AG04450 (cell line): ENCODE measurements around the gene MEGF8. TPM values are rescaled to one million over a fixed set of nuclear protein-coding genes. Genes with fewer than 3 reads are reported as not detected.

Experiments used
- CTCF ChIA-PET: fragments of 300-600, 350-600 bp; formaldehyde crosslinking; extraction: SDS; loops from one replicate; lab custom pipeline; 2022; ENCODE audit warnings: antibody characterized with exemption, inconsistent platforms; lab: Charles Lee
- POLR2A ChIA-PET: fragments of 350-600 bp; formaldehyde crosslinking; extraction: SDS; loops from one replicate; lab custom pipeline; 2021; ENCODE audit warnings: antibody characterized with exemption, inconsistent platforms; lab: Yijun Ruan, JAX
- DNase-seq: peaks from one replicate; pipeline ENCODE4 v3.0.0-alpha.2; 2011; ENCODE audit warnings: low read depth, low spot score
- H3K27ac ChIP-seq: one replicate; pipeline ENCODE4 v1.5.1; 2012; ENCODE audit warnings: low read depth, low read length, control low read depth
- H3K27me3 ChIP-seq: one replicate; pipeline ENCODE4 v1.6.0; 2012; ENCODE audit warnings: low read length; ENCODE audit not compliant: control insufficient read depth, insufficient read depth
- H3K4me3 ChIP-seq: 2 replicates; pipeline ENCODE4 v1.5.1; 2011; ENCODE audit warnings: mild to moderate bottlenecking, low read depth, low read length, control low read depth
- H3K9me3 ChIP-seq: 2 replicates; pipeline ENCODE4 v1.5.1; 2012; ENCODE audit warnings: low read length; ENCODE audit not compliant: control insufficient read depth, insufficient read depth
- CTCF ChIP-seq: IDR thresholded peaks from 2 replicates; pipeline ENCODE4 v1.5.1; 2011; ENCODE audit warnings: low read depth, low read length, control low read depth, inconsistent platforms
- polyA plus RNA-seq: library from polyadenylated mRNA; depleted of rRNA; stranded (reverse); fragments of >200 nt; gene quantifications from 2 replicates; pipeline ENCODE4 v1.2.3, GENCODE V29; 2011

Gene MEGF8
- polyA plus RNA-seq, 1 experiment = 10.6 TPM

GRCh38 chr19:42323473-42323851 lies 2.0 kb upstream of the MEGF8 start:
- CTCF ChIA-PET = interaction anchor here (0.7 to 2.6 kb wide), 2 partner anchors 11 to 78 kb away, joined by 3 to 16 read pairs; no protein-coding TSS in a partner anchor
- no peak overlapping the region for H3K27ac ChIP-seq
- no peak overlapping the region for H3K4me3 ChIP-seq
- H3K9me3 ChIP-seq = no peaks in the 10 kb centered on the region; the same call in 1 of the 2 replicates
- DNase-seq = no peak
- no peak for TF ChIP-seq CTCF
- POLR2A ChIA-PET = no interaction called here
- H3K27me3 ChIP-seq = peaks cover 21% of the 10 kb centered on the region

GRCh38 chr19:42323852-42324654 lies 1.4 kb upstream of the MEGF8 start:
- DNase-seq = no peak
- no peak overlapping the region for H3K27ac ChIP-seq
- no peak for TF ChIP-seq CTCF
- ChIA-PET POLR2A (no interaction called here), CTCF (interaction anchor here (0.7 to 2.6 kb wide), 2 partner anchors 12 to 79 kb away, joined by 3 to 16 read pairs; no protein-coding TSS in a partner anchor)
- H3K27me3 ChIP-seq = peaks cover 21% of the 10 kb centered on the region
- no peaks in the 10 kb centered on the region; the same call in 1 of the 2 replicates for H3K9me3 ChIP-seq
- no peak overlapping the region for H3K4me3 ChIP-seq

DNA sequence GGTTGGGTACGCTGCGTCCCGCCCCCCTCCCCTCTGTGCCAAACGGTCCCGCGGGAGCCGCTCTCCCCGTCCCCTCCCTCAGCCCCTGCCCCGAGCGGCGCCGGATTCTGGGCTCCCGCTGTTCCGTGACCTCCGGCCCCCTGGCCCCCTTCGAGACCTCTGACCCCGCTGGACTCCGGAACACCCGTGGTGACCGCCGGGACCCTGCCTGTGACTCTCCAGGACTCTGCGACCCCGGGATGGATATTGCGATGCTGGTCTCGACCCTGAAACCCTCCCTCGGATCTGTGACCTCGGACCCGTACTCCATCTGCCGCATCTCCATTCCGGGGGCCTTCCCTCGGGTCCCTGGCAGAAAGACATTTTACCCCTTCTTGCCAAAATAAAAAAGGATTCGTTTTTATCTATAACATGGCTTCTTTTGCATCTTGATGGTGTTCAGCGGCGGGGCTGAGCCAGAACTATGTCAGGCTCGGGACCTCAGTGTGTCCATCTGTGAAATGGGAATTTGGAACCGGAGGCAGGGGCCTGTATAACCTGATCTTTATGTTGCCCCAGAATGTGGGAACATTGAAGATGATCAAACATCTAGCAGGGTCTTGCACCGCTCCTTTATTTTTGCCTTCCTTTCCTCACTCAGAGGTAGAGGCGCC lies 654 bp upstream of the MEGF8 start:
- Histone ChIP-seq H3K4me3 (no peak overlapping the region), H3K27me3 (peaks cover 21% of the 10 kb centered on the region)
- POLR2A ChIA-PET = no interaction called here

DNA sequence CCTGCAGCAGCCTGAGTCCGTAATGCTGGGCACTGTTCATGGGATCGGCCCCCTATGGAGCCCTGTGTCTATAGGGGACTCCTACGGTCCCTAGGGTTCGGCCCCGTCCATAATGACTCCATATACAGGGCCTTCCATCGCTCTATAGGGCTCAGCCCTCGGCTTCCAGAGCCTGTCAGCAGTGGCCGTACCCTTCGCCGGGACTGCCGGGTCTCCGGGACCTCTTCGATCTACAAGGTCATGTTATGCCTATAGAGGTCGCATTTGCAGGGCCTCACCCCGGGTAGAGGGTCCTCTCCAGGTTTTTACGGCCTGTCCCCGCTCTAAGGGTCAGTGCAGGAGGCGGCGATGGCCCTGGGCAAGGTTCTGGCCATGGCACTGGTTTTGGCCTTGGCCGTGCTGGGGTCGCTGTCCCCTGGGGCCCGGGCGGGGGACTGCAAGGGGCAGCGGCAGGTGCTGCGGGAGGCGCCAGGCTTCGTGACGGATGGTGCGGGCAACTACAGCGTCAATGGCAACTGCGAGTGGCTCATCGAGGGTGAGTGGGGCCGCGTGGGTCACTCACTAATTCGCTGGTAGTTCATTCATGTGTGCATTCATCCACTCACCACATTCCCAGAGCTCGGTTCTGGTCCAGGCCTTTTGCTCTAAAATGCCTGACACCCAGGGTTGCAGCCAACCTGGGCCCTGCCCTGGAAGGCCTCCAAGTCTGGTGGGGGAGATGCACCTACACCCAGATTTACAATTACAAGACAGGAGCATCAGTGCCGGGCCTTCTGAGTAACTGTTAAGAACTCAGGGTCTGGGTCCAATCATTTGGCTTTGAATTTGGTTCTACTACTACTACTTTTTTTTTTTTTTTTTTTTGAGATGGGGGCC lies 699 bp downstream of the MEGF8 start:
- H3K9me3 ChIP-seq = no peaks in the 10 kb centered on the region; the same call in 1 of the 2 replicates
- DNase-seq = no peak
- peak overlapping the region; percentile 81 for H3K4me3 ChIP-seq
- CTCF ChIA-PET = no interaction called here
- H3K27ac ChIP-seq = no peak overlapping the region
- 0 out of 2 replicates have a peak, but pooled peaks have one; percentile 3 for TF ChIP-seq CTCF
- peaks cover 21% of the 10 kb centered on the region for H3K27me3 ChIP-seq
- POLR2A ChIA-PET = no interaction called here

More for the DNA sequence above, 654 bp upstream of the MEGF8 start:
- CTCF ChIA-PET = interaction anchor here (2.6 kb wide), 1 partner anchor 80 kb away, joined by 16 read pairs; no protein-coding TSS in a partner anchor
- no peak for DNase-seq
- no peak for TF ChIP-seq CTCF
- Histone ChIP-seq H3K27ac (no peak overlapping the region), H3K9me3 (no peaks in the 10 kb centered on the region; the same call in 1 of the 2 replicates)
